ENCODE measurements around the gene FBLN1. TPM values are rescaled to one million over a fixed set of nuclear protein-coding genes. Genes with fewer than 3 reads are reported as not detected.

FBLN1 gene
- 37.1 and 38.3 TPM in 2 replicates for total RNA-seq

GRCh38 chr22:45502215-45503049 is at the start of gene FBLN1:
FBLN1 (plus strand) TSS chr22:45502883; CDS start chr22:45502986, 103 bp downstream.

Other genes starting within 250 kb of the FBLN1 start
- gene UPK3A, start 217.9 kb upstream of the FBLN1 start, total RNA-seq, result not detected in 2 replicates
- gene FAM118A, start 192.9 kb upstream of the FBLN1 start, total RNA-seq, result 6.3 and 20.5 TPM in 2 replicates
- gene SMC1B, start 89.3 kb upstream of the FBLN1 start, total RNA-seq, result not detected in 2 replicates
- gene RIBC2, start 89.2 kb upstream of the FBLN1 start, total RNA-seq, result not detected in 2 replicates
- gene ATXN10, start 169.0 kb downstream of the FBLN1 start, total RNA-seq, result 89.3 and 102 TPM in 2 replicates